SK-N-MC (cell line): ENCODE data around the gene MAGI3.

ENCODE experiments used
- DNase-seq: peaks from one replicate; pipeline ENCODE4 v3.0.0-alpha.2; 2011; ENCODE audit warnings: low read depth, low spot score
- H3K27ac ChIP-seq: fragments of 200-600 bp; sonication (generic); 2 replicates; pipeline ENCODE4 v1.5.1; 2016; ENCODE audit warnings: mixed run types
- H3K36me3 ChIP-seq: fragments of 200-600 bp; sonication (generic); 2 replicates; pipeline ENCODE4 v1.6.1; 2017; ENCODE audit warnings: antibody characterized with exemption, low read length, mixed read lengths; ENCODE audit not compliant: insufficient read depth
- H3K4me3 ChIP-seq: fragments of 200-600 bp; sonication (generic); 2 replicates; pipeline ENCODE4 v1.5.1; 2016
- H3K9ac ChIP-seq: fragments of 200-600 bp; sonication (generic); 2 replicates; pipeline ENCODE4 v1.8.0; 2017; ENCODE audit warnings: mixed run types, mixed read lengths; ENCODE audit not compliant: insufficient read length
- H3K9me3 ChIP-seq: fragments of 200-600 bp; sonication (generic); 2 replicates; pipeline ENCODE4 v1.6.1; 2017; ENCODE audit warnings: low read depth, mild to moderate bottlenecking, antibody characterized with exemption, low read length, moderate library complexity, mixed read lengths
- EZH2 ChIP-seq: fragments of 200-600 bp; sonication (generic); IDR thresholded peaks from one replicate; pipeline ENCODE4 v1.6.1; 2017; ENCODE audit warnings: antibody characterized with exemption
- FOXP2 ChIP-seq: optimal IDR thresholded peaks from 2 replicates; pipeline ENCODE3; 2011; ENCODE audit warnings: mild to moderate bottlenecking, moderate library complexity; ENCODE audit not compliant: insufficient read depth; ENCODE audit errors: extremely low read length, control extremely low read depth
- POLR2AphosphoS5 ChIP-seq: IDR thresholded peaks from 2 replicates; pipeline ENCODE4 v1.6.1; 2012; ENCODE audit warnings: mild to moderate bottlenecking, low read depth, low read length, borderline replicate concordance

MAGI3 gene

GRCh38 chr1:113429461-113430153 lies 39.3 kb downstream of the MAGI3 start:
- DNase-seq, result no peak
- H3K9ac ChIP-seq, result no peak overlapping the region
- H3K9me3 ChIP-seq, result no peaks in the 10 kb centered on the region
- H3K36me3 ChIP-seq, result no peaks in the 10 kb centered on the region
- no peak overlapping the region for H3K27ac ChIP-seq
- no peak overlapping the region for H3K4me3 ChIP-seq
- TF ChIP-seq EZH2, result no peak
- TF ChIP-seq FOXP2, result no peak
- TF ChIP-seq POLR2AphosphoS5, result no peak

DNA sequence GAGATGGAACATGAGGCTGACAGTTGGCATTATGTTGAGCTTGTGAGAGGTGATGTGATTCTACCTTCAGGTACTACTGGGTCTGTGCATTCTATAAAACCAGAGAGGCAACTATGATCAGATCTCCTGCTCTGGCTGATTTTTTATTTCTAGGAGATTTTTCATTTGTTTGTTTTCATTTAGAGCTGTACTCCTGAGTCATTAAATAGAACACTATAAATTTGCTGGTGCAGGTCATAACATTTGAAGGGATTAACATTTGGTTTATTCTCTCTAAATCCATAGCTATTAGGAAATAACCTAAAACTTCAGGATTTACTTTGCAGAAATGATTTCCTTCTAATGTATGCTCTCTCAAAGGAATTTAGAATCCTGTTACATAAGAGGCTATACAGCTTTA lies 42.9 kb downstream of the MAGI3 start:
- no peaks in the 10 kb centered on the region for H3K9me3 ChIP-seq
- TF ChIP-seq EZH2, result no peak
- TF ChIP-seq POLR2AphosphoS5, result no peak
- no peak for TF ChIP-seq FOXP2
- H3K9ac ChIP-seq, result no peak overlapping the region
- no peaks in the 10 kb centered on the region for H3K36me3 ChIP-seq
- no peak overlapping the region for H3K4me3 ChIP-seq
- DNase-seq, result no peak
- H3K27ac ChIP-seq, result no peak overlapping the region; the same call in 1 of the 2 replicates

DNA sequence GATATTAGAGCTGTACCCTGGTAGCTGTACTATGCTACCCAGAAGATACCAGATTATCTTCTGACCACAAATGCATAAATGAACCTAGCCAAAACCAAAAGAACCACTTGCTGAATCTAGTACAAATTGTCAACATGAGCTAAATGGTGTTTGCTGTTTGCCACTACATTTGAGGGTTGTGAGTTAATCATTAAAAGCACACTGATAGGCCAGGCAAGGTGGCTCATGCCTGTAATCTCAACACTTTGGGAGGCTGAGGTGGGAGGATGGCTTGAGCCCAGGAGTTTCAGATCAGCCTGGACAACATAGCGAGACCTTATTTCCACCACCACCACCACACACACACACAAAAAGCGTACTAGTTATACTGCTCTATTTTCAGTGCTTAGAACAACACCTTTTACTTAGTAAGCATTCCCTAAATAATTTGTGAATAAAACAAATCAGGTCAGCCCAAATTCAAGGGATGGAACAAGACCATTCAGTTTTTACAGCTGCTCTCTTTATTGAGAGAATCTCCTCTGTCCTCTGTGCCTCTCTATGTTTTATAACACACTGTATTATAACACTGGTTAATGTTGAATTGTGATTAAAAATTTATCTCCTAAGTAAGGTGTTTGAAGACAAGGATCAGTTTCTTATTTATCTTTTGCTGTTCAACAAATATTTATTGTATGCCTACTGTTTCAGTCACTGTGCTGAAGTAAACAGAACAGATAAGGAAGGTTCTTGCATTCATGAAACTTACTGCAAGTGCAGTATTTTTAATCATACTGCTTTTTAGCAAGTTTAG lies 44.0 kb downstream of the MAGI3 start:
- H3K9me3 ChIP-seq, result no peaks in the 10 kb centered on the region
- no peak for DNase-seq
- no peaks in the 10 kb centered on the region for H3K36me3 ChIP-seq
- H3K9ac ChIP-seq, result no peak overlapping the region
- H3K4me3 ChIP-seq, result peak overlapping the region; percentile 26; the same call in 1 of the 2 replicates
- TF ChIP-seq POLR2AphosphoS5 (no peak), FOXP2 (no peak), EZH2 (no peak)
- H3K27ac ChIP-seq, result peak overlapping the region; percentile 48; the same call in 1 of the 2 replicates

GRCh38 chr1:113434874-113435175 lies 44.5 kb downstream of the MAGI3 start:
- H3K9ac ChIP-seq, result no peak overlapping the region
- peak overlapping the region; percentile 62 for H3K4me3 ChIP-seq
- no peaks in the 10 kb centered on the region for H3K36me3 ChIP-seq
- no peak for TF ChIP-seq FOXP2
- no peak for TF ChIP-seq EZH2
- TF ChIP-seq POLR2AphosphoS5, result no peak
- no peaks in the 10 kb centered on the region for H3K9me3 ChIP-seq
- H3K27ac ChIP-seq, result peak overlapping the region; percentile 48; the same call in 1 of the 2 replicates
- DNase-seq, result no peak

- Histone ChIP-seq H3K36me3 (no peaks in the 10 kb centered on the region), H3K4me3 (no peak overlapping the region), H3K9ac (no peak overlapping the region), H3K9me3 (no peaks in the 10 kb centered on the region), H3K27ac (no peak overlapping the region)
- TF ChIP-seq FOXP2 (no peak), EZH2 (no peak), POLR2AphosphoS5 (no peak)
- no peak for DNase-seq
Measured at GRCh38 chr1:113437554-113438341, 47.4 kb downstream of the MAGI3 start.

DNA sequence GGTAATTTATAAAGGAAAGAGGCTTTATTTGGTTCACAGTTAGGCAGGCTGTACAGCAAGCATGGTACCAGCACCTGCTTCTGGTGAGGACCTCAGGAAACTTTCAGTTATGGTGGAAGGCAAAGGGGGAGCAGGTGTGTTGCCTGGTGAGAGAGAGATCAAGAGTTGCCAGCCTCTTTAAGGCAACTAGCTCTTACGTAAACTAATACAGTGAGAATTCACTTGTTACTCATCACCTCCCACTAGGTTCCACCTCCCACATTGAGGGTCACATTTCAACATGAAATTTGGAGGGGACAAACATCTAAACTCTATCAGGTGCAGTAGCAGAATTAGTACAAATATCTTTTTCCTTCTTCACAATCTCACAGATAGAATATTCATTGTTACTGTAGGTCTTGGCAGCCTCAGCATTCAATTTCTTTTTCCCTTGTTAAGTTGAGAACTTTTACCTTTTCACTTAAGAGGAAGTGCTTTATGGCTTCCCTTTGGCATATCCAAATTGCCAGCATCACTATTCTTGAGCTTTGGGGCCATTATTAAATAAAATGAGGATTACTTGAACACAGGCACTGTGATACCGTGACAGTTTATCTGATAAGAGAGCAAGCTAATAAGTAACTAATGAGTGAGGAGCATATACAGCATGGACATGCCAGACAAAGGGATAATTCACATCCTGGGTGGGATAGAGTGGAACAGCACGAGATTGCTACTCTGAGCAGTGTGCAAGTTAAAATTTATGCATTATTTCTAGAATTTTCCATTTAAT lies 48.4 kb downstream of the MAGI3 start:
- TF ChIP-seq EZH2, result no peak
- TF ChIP-seq FOXP2, result no peak
- TF ChIP-seq POLR2AphosphoS5, result no peak
- Histone ChIP-seq H3K36me3 (no peaks in the 10 kb centered on the region), H3K4me3 (no peak overlapping the region), H3K9me3 (0 out of 2 replicates have a peak, but pooled peaks cover 3% of the 10 kb centered on the region), H3K27ac (no peak overlapping the region), H3K9ac (no peak overlapping the region)
- no peak for DNase-seq

DNA sequence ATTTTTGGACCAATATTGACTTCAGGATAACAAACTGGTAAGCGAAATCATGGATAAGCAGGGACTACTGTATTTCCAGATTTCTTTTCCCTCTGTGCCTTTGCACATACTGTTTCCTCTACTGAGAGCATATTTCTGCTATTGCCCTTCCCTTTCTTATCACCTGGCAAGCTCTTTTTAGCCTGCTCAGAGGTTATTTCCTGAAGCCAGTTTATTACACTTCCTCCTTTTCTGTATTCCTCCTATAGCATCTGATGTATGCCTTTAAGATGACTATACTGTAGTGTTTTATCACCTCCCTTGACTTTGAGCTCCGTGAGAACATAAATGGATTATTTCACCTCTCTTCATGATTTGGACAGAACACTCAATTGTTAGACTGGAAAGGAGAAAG lies 49.0 kb downstream of the MAGI3 start:
- Histone ChIP-seq H3K27ac (no peak overlapping the region), H3K9me3 (peaks cover 8% of the 10 kb centered on the region; the same call in 1 of the 2 replicates), H3K36me3 (no peaks in the 10 kb centered on the region; the same call in 1 of the 2 replicates), H3K4me3 (no peak overlapping the region), H3K9ac (no peak overlapping the region)
- DNase-seq, result no peak
- no peak for TF ChIP-seq POLR2AphosphoS5
- TF ChIP-seq FOXP2, result no peak
- TF ChIP-seq EZH2, result no peak
